Osteocyte (in vitro differentiated cells): ENCODE measurements around the gene C1QTNF1. TPM values are rescaled to one million over a fixed set of nuclear protein-coding genes. Genes with fewer than 3 reads are reported as not detected.

Experiments used
- DNase-seq: peaks from one replicate; pipeline ENCODE4 v3.0.0; 2021; ENCODE audit warnings: mixed read lengths; ENCODE audit not compliant: unreplicated experiment; ENCODE audit errors: extremely low spot score
- H3K27ac Mint-ChIP-seq: one replicate; pipeline ENCODE4 v1.8.0; 2021; ENCODE audit warnings: mild to moderate bottlenecking, mixed read lengths; ENCODE audit not compliant: unreplicated experiment
- H3K27me3 Mint-ChIP-seq: one replicate; pipeline ENCODE4 v1.8.0; 2021; ENCODE audit warnings: mixed read lengths; ENCODE audit not compliant: unreplicated experiment
- H3K36me3 Mint-ChIP-seq: one replicate; pipeline ENCODE4 v1.8.0; 2021; ENCODE audit warnings: mixed read lengths; ENCODE audit not compliant: unreplicated experiment
- H3K4me1 Mint-ChIP-seq: one replicate; pipeline ENCODE4 v1.8.0; 2021; ENCODE audit warnings: mixed read lengths; ENCODE audit not compliant: unreplicated experiment
- H3K4me3 Mint-ChIP-seq: one replicate; pipeline ENCODE4 v1.8.0; 2021; ENCODE audit warnings: mild to moderate bottlenecking, moderate library complexity, mixed read lengths; ENCODE audit not compliant: unreplicated experiment
- H3K9me3 Mint-ChIP-seq: one replicate; pipeline ENCODE4 v1.8.0; 2021; ENCODE audit warnings: mixed read lengths; ENCODE audit not compliant: unreplicated experiment
- CTCF ChIP-seq: fragments of 200-600 bp; sonication (generic); IDR thresholded peaks from 2 replicates; pipeline ENCODE4 v1.5.0; 2021; ENCODE audit warnings: antibody characterized with exemption, mild to moderate bottlenecking, moderate library complexity
- total RNA-seq: library from RNA; stranded (reverse); gene quantifications from 2 replicates; pipeline ENCODE4 v1.2.1, GENCODE V29; 2021

C1QTNF1 gene
- total RNA-seq, 1 donor from 2014 or later = 203 TPM

GRCh38 chr17:78985395-78985794, 38.6 kb upstream of the C1QTNF1 start:
- H3K4me1 Mint-ChIP-seq = peaks cover 17% of the 10 kb centered on the region

GRCh38 chr17:78986048-78986648, 37.8 kb upstream of the C1QTNF1 start:
- Mint-ChIP-seq H3K9me3 (no peaks in the 10 kb centered on the region), H3K4me3 (peak overlapping the region; percentile 53), H3K27ac (peak overlapping the region; percentile 86), H3K27me3 (no peaks in the 10 kb centered on the region), H3K4me1 (peaks cover 16% of the 10 kb centered on the region), H3K36me3 (peaks cover 4% of the 10 kb centered on the region)
- TF ChIP-seq CTCF = peak; percentile 22
- DNase-seq = no peak

More at GRCh38 chr17:78985395-78985794, 38.6 kb upstream of the C1QTNF1 start:
- Mint-ChIP-seq H3K4me3 (no peak overlapping the region), H3K27ac (no peak overlapping the region), H3K9me3 (no peaks in the 10 kb centered on the region), H3K36me3 (peaks cover 1% of the 10 kb centered on the region), H3K27me3 (no peaks in the 10 kb centered on the region)
- TF ChIP-seq CTCF = no peak
- DNase-seq = no peak

GRCh38 chr17:78986649-78987328, 37.2 kb upstream of the C1QTNF1 start:
- Mint-ChIP-seq H3K9me3 (no peaks in the 10 kb centered on the region), H3K27me3 (no peaks in the 10 kb centered on the region), H3K4me3 (peak overlapping the region; percentile 53), H3K36me3 (peaks cover 10% of the 10 kb centered on the region), H3K27ac (peak overlapping the region; percentile 86), H3K4me1 (peaks cover 16% of the 10 kb centered on the region)
- DNase-seq = no peak
- TF ChIP-seq CTCF = no peak

- Mint-ChIP-seq H3K4me3 (no peak overlapping the region), H3K27ac (no peak overlapping the region), H3K9me3 (no peaks in the 10 kb centered on the region), H3K4me1 (peaks cover 19% of the 10 kb centered on the region), H3K27me3 (no peaks in the 10 kb centered on the region), H3K36me3 (peaks cover 11% of the 10 kb centered on the region)
- TF ChIP-seq CTCF = no peak
- no peak for DNase-seq
These were observed 35.8 kb upstream of the C1QTNF1 start for GRCh38 chr17:78988152-78988551.

GRCh38 chr17:78990349-78991016, 33.5 kb upstream of the C1QTNF1 start:
- TF ChIP-seq CTCF = no peak
- peaks cover 19% of the 10 kb centered on the region for H3K36me3 Mint-ChIP-seq
- H3K4me1 Mint-ChIP-seq = peaks cover 20% of the 10 kb centered on the region
- no peak for DNase-seq
- H3K9me3 Mint-ChIP-seq = no peaks in the 10 kb centered on the region
- no peaks in the 10 kb centered on the region for H3K27me3 Mint-ChIP-seq
- H3K4me3 Mint-ChIP-seq = no peak overlapping the region
- no peak overlapping the region for H3K27ac Mint-ChIP-seq
